Right atrium auricular region (tissue), 2 donors: ENCODE measurements around the gene BTK. TPM values are rescaled to one million over a fixed set of nuclear protein-coding genes. Genes with fewer than 3 reads are reported as not detected.
A peak's percentile ranks its signal among the peaks of the same experiment; 100 is the strongest.

Experiments used
- DNase-seq: peaks from one replicate; pipeline ENCODE4 v3.0.0-alpha.2; 2019; ENCODE audit warnings: low spot score
- H3K27ac ChIP-seq, 2 donors: fragments of 200-600 bp; sonication (generic); 1 replicate in 1 of 2; 2 replicates in 1 of 2; pipeline ENCODE4 v1.5.1; 2016 to 2019
- H3K27me3 ChIP-seq, 2 donors: fragments of 200-600 bp; sonication (generic); one replicate each; pipeline versions ENCODE4 v1.5.1 to v1.6.0; 2017 to 2019
- H3K36me3 ChIP-seq: fragments of 200-600 bp; sonication (generic); one replicate; pipeline ENCODE4 v1.5.1; 2016
- H3K4me1 ChIP-seq, 2 donors: fragments of 200-600 bp; sonication (generic); one replicate each; pipeline versions ENCODE4 v1.5.1 to v1.6.0; 2017 to 2019
- H3K4me3 ChIP-seq, 2 donors: fragments of 200-600 bp; sonication (generic); 1 replicate in 1 of 2; 2 replicates in 1 of 2; pipeline ENCODE4 v1.5.1; 2017 to 2019; ENCODE audit warnings: mild to moderate bottlenecking in 1 of 2, moderate library complexity in 1 of 2
- H3K9me3 ChIP-seq, 2 donors: fragments of 200-600 bp; sonication (generic); one replicate each; pipeline ENCODE4 v1.5.1; 2019
- total RNA-seq, 2 donors: library from RNA; depleted of rRNA; stranded (reverse); fragments of >200 nt; gene quantifications; one replicate each; pipeline ENCODE4 v1.1.0, GENCODE V29; 2016
- TF ChIP-seq, protein P1 (sequence below), 2 donors: fragments of 200-600 bp; sonication (generic); IDR thresholded peaks; one replicate each; pipeline ENCODE4 v1.5.1; 2019; ENCODE audit warnings: antibody characterized with exemption in 2 of 2

BTK gene
- total RNA-seq, 2 donors from 2014 or later = 2.1 to 2.4 TPM

DNA sequence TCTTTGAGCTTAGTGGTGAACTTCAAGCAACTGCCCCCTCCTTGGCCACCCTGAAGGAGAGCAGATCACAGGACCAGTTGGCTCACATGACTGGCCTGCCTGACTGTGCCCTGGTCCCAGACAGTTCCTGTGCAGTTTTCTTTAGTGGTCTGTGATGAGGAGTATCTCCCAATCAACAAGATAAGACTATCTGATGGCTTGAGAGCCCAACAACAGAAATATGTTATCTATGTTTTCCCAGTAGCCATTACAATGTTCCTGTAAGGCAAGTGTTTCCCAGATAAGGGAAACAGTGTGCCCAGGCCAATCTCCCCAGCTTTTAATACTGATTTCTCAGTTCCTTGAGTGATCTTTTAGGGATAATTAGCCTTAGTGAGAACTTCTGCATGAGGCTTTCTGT is 23.2 kb downstream of the BTK start:
- Histone ChIP-seq H3K9me3 (no peaks in the 10 kb centered on the region), H3K4me3 (no peak overlapping the region), H3K27ac (no peak overlapping the region), H3K4me1 (no peaks in the 10 kb centered on the region), H3K36me3 (no peaks in the 10 kb centered on the region), H3K27me3 (no peaks in the 10 kb centered on the region)
- no peak for DNase-seq
- TF ChIP-seq, protein P1, sequence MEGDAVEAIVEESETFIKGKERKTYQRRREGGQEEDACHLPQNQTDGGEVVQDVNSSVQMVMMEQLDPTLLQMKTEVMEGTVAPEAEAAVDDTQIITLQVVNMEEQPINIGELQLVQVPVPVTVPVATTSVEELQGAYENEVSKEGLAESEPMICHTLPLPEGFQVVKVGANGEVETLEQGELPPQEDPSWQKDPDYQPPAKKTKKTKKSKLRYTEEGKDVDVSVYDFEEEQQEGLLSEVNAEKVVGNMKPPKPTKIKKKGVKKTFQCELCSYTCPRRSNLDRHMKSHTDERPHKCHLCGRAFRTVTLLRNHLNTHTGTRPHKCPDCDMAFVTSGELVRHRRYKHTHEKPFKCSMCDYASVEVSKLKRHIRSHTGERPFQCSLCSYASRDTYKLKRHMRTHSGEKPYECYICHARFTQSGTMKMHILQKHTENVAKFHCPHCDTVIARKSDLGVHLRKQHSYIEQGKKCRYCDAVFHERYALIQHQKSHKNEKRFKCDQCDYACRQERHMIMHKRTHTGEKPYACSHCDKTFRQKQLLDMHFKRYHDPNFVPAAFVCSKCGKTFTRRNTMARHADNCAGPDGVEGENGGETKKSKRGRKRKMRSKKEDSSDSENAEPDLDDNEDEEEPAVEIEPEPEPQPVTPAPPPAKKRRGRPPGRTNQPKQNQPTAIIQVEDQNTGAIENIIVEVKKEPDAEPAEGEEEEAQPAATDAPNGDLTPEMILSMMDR (IDR thresholded peaks at IDR 0.05) = no peak

- Histone ChIP-seq H3K4me1 (no peaks in the 10 kb centered on the region), H3K36me3 (no peaks in the 10 kb centered on the region), H3K27ac (no peak overlapping the region), H3K4me3 (no peak overlapping the region), H3K9me3 (no peaks in the 10 kb centered on the region), H3K27me3 (no peaks in the 10 kb centered on the region)
- no peak for DNase-seq
- TF ChIP-seq, protein P1 (IDR thresholded peaks at IDR 0.05) = no peak
Observed at GRCh38 chrX:101362116-101362515, 23.9 kb downstream of the BTK start.

GRCh38 chrX:101360390-101360789 is 25.6 kb downstream of the BTK start:
- Histone ChIP-seq H3K27me3 (no peaks in the 10 kb centered on the region), H3K36me3 (no peaks in the 10 kb centered on the region), H3K9me3 (no peaks in the 10 kb centered on the region), H3K4me1 (no peaks in the 10 kb centered on the region), H3K27ac (no peak overlapping the region), H3K4me3 (no peak overlapping the region)
- DNase-seq = no peak
- TF ChIP-seq, protein P1 (IDR thresholded peaks at IDR 0.05) = no peak

DNA sequence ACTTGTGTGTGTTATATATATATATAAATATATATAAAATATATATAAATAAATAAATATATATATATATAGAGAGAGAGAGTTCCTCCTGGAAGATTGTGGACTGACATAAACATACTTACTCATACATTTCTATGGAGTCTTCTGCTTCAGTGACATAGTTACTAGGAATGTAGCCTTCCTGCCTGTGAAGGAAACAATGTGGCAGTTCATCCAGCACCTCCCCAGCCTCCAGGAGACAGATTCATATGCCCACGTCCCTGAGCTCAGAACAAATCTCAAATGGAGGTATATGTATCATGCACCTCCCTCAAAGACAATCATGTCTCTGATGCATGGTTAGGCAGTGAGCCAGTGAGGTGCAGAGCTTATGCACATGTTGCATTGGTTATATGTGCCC is 26.0 kb downstream of the BTK start:
- no peaks in the 10 kb centered on the region for H3K36me3 ChIP-seq
- TF ChIP-seq, protein P1 (IDR thresholded peaks at IDR 0.05) = no peak
- no peaks in the 10 kb centered on the region for H3K4me1 ChIP-seq
- no peak for DNase-seq
- H3K9me3 ChIP-seq = no peaks in the 10 kb centered on the region
- no peak overlapping the region for H3K27ac ChIP-seq
- H3K27me3 ChIP-seq = no peaks in the 10 kb centered on the region
- no peak overlapping the region for H3K4me3 ChIP-seq

DNA sequence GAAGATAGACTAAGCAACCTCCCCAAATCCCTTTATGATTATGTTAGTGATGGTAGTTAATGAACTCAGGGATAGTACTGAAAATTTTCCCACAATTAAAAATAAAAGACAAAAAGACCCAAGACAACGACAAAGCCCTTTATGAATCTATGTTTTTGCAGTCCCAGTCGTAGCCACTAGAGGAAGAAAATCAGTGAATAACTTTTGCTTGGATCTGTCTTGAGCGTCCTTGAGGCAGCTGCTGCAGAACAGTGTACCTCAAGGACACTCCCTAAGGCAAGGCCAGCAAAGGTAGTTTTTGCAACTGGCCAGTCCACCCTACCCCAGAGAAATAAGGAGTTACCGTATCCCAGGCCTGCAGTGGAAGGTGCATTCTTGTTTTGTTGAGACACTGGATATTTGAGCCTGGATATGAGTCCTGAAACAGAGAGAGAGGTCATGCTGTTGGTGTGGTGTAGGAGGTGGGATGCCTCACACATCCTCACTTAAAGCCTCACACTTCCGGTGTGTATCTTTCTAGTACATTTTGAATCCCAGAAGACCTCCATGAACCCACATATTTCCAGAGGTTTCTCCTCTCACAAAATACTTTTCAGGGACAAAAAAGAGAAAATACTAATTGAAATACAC is 28.7 kb downstream of the BTK start:
- Histone ChIP-seq H3K4me3 (no peak overlapping the region), H3K9me3 (no peaks in the 10 kb centered on the region), H3K27ac (no peak overlapping the region), H3K4me1 (no peaks in the 10 kb centered on the region), H3K27me3 (no peaks in the 10 kb centered on the region), H3K36me3 (no peaks in the 10 kb centered on the region)
- TF ChIP-seq, protein P1 (IDR thresholded peaks at IDR 0.05) = no peak
- DNase-seq = no peak

DNA sequence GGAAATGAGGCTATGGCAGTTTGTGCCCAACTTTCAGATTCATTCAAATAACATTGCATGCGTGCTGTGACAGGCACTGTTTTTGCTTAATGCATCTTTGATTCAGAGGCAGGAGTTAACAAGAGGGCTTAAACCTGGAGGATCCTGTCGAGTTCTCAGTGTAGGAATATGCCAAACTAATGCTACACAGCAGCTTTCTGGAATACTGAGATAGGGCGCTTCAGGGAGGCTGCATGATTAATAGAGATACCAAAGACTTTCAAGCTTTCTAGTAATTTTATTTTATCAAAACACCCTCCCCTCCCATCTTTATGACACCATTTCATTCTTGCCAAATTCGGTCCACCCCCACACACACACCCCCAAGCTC is 36.8 kb downstream of the BTK start:
- Histone ChIP-seq H3K4me3 (peak overlapping the region; percentile 61 to 78), H3K27ac (peak overlapping the region in 1 of 2 donors; percentile 94)
- TF ChIP-seq, protein P1 (IDR thresholded peaks at IDR 0.05) = no peak

More for the DNA sequence above, 36.8 kb downstream of the BTK start:
- no peaks in the 10 kb centered on the region for H3K27me3 ChIP-seq
- peaks cover 0 to 5% of the 10 kb centered on the region in 2 donors for H3K4me1 ChIP-seq
- H3K36me3 ChIP-seq = no peaks in the 10 kb centered on the region
- no peak for DNase-seq
- H3K9me3 ChIP-seq = no peaks in the 10 kb centered on the region
